GM23248 (cell line): ENCODE data around the gene OR1M1.

Experiments used
- EZH2 ChIP-seq: fragments of 200-600 bp; sonication (generic); IDR thresholded peaks from 2 replicates; pipeline ENCODE4 v1.6.1; 2018; ENCODE audit warnings: antibody characterized with exemption, mild to moderate bottlenecking; ENCODE audit not compliant: insufficient read depth, poor library complexity, severe bottlenecking
- EZH2phosphoT487 ChIP-seq: fragments of 200-600 bp; sonication (generic); IDR thresholded peaks from 2 replicates; pipeline ENCODE4 v1.6.1; 2018; ENCODE audit warnings: antibody characterized with exemption, moderate library complexity, mild to moderate bottlenecking, low read depth; ENCODE audit not compliant: insufficient read depth

- TF ChIP-seq EZH2 = no peak
- no peak for TF ChIP-seq EZH2phosphoT487
Observed at GRCh38 chr19:9037400-9038062, 49.3 kb upstream of the OR1M1 start.
